ENCODE measurements around the gene FASTKD3.

Gene FASTKD3

GRCh38 chr5:7868773-7869473 lies at the start of gene FASTKD3, which contains the start of gene MTRR:
TSS of gene FASTKD3 (minus strand) at chr5:7869031. CDS start at chr5:7868083, 948 bp downstream.
TSS of gene MTRR (plus strand) at chr5:7869148. CDS start at chr5:7870795, 1,647 bp downstream.
- DNase-seq, result peak; percentile 95

- no peak for DNase-seq
Observed at GRCh38 chr5:7917130-7918123, 48.6 kb upstream of the FASTKD3 start.

- DNase-seq, result no peak
Observed at GRCh38 chr5:7916171-7916804, 47.5 kb upstream of the FASTKD3 start.

- peak; percentile 17 for DNase-seq
Observed at GRCh38 chr5:7911429-7911771, 42.6 kb upstream of the FASTKD3 start.

GRCh38 chr5:7910738-7911428 lies 42.1 kb upstream of the FASTKD3 start:
- DNase-seq, result no peak

- no peak for DNase-seq
Observed at GRCh38 chr5:7908317-7908716, 39.5 kb upstream of the FASTKD3 start.

GRCh38 chr5:7907612-7908011 lies 38.8 kb upstream of the FASTKD3 start:
- DNase-seq, result no peak

GRCh38 chr5:7904170-7904569 lies 35.3 kb upstream of the FASTKD3 start:
- DNase-seq, result peak; percentile 13

- no peak for DNase-seq
Observed at GRCh38 chr5:7902666-7903625, 34.1 kb upstream of the FASTKD3 start.

GRCh38 chr5:7902201-7902600 lies 33.4 kb upstream of the FASTKD3 start:
- DNase-seq, result no peak

- DNase-seq, result peak; percentile 35
Observed at GRCh38 chr5:7897014-7897600, 28.3 kb upstream of the FASTKD3 start.

GRCh38 chr5:7894860-7895259 lies 26.0 kb upstream of the FASTKD3 start:
- no peak for DNase-seq

- no peak for DNase-seq
Observed at GRCh38 chr5:7894439-7894838, 25.6 kb upstream of the FASTKD3 start.

- no peak for DNase-seq
Observed at GRCh38 chr5:7888901-7889300, 20.1 kb upstream of the FASTKD3 start.

GRCh38 chr5:7886849-7887475 lies 18.1 kb upstream of the FASTKD3 start:
- peak; percentile 37 for DNase-seq

- no peak for DNase-seq
Observed at GRCh38 chr5:7884491-7885267, 15.8 kb upstream of the FASTKD3 start.

GRCh38 chr5:7882926-7883325 lies 14.1 kb upstream of the FASTKD3 start:
- DNase-seq, result no peak

- no peak for DNase-seq
Observed at GRCh38 chr5:7881816-7882215, 13.0 kb upstream of the FASTKD3 start.

- DNase-seq, result no peak
Observed at GRCh38 chr5:7881091-7881490, 12.3 kb upstream of the FASTKD3 start.

GRCh38 chr5:7878381-7878873 lies 9.6 kb upstream of the FASTKD3 start:
- DNase-seq, result peak; percentile 97

Data from inflammatory macrophage treated with lipopolysaccharide for 4 hours (primary cell).